NCI-H460 (cell line): ENCODE measurements around the gene METTL23. TPM values are rescaled to one million over a fixed set of nuclear protein-coding genes. Genes with fewer than 3 reads are reported as not detected.
"Not testable (repeated sequence)": the region's sequence is repeated elsewhere in the genome, so short reads cannot be mapped to it uniquely, and the experiment has no call there.

Experiments
- DNase-seq: peaks from one replicate; pipeline ENCODE4 v3.0.0-alpha.2; 2016; ENCODE audit warnings: low read depth; ENCODE audit errors: extremely low read depth
- total RNA-seq: library from RNA; depleted of rRNA; stranded (reverse); fragments of >200 nt; shearing (Covaris generic); gene quantifications from 2 replicates; pipeline ENCODE4 v1.2.3, GENCODE V29; 2014

Gene METTL23
- total RNA-seq, 1 experiment from 2014 or later = 51.2 TPM

- no peak for DNase-seq
Observed at GRCh38 chr17:76710863-76711611, 15.6 kb upstream of the METTL23 start, which contains the start of gene MXRA7. Gene MXRA7, minus strand, starts transcription at chr17:76710965. Its CDS starts 19 bp downstream, at chr17:76710946.

GRCh38 chr17:76712321-76712720, 14.3 kb upstream of the METTL23 start:
- DNase-seq = not testable (repeated sequence)

GRCh38 chr17:76713765-76714164, 12.9 kb upstream of the METTL23 start:
- no peak for DNase-seq

GRCh38 chr17:76714336-76714735, 12.3 kb upstream of the METTL23 start:
- DNase-seq = no peak

GRCh38 chr17:76714822-76715495, 11.7 kb upstream of the METTL23 start:
- no peak for DNase-seq

GRCh38 chr17:76715496-76715830, 11.2 kb upstream of the METTL23 start:
- DNase-seq = no peak

GRCh38 chr17:76716146-76716838, 10.3 kb upstream of the METTL23 start:
- no peak for DNase-seq

GRCh38 chr17:76716839-76717215, 9.8 kb upstream of the METTL23 start:
- no peak for DNase-seq

GRCh38 chr17:76718516-76718915, 8.1 kb upstream of the METTL23 start:
- no peak for DNase-seq

- DNase-seq = no peak
Observed at GRCh38 chr17:76720211-76720610, 6.4 kb upstream of the METTL23 start.

- DNase-seq = no peak
Observed at GRCh38 chr17:76720941-76721340, 5.7 kb upstream of the METTL23 start.

- no peak for DNase-seq
Observed at GRCh38 chr17:76721463-76721862, 5.2 kb upstream of the METTL23 start.

GRCh38 chr17:76722279-76722678, 4.4 kb upstream of the METTL23 start:
- DNase-seq = no peak

- DNase-seq = not testable (repeated sequence)
Observed at GRCh38 chr17:76722977-76723376, 3.7 kb upstream of the METTL23 start.

- DNase-seq = no peak
Observed at GRCh38 chr17:76723812-76724211, 2.8 kb upstream of the METTL23 start.

GRCh38 chr17:76725580-76726230, 934 bp upstream of the METTL23 start:
- no peak for DNase-seq

- DNase-seq = peak; percentile 93
Observed at GRCh38 chr17:76726231-76726775, 336 bp upstream of the METTL23 start, which contains the start of gene JMJD6. Gene JMJD6, minus strand, starts transcription at chr17:76726606. Its CDS starts 131 bp downstream, at chr17:76726475.

GRCh38 chr17:76727745-76728456, 1.3 kb downstream of the METTL23 start:
- DNase-seq = no peak

GRCh38 chr17:76731800-76732733, 5.4 kb downstream of the METTL23 start:
- not testable (repeated sequence) for DNase-seq
